Ishikawa (cell line): ENCODE results near the gene FOXO6.

ENCODE experiments used
- CEBPB ChIP-seq: IDR thresholded peaks from 2 replicates; pipeline ENCODE4 v1.6.1; 2012
- CREB1 ChIP-seq: IDR thresholded peaks from 2 replicates; pipeline ENCODE4 v1.6.1; 2012; ENCODE audit warnings: low read depth
- EGR1 ChIP-seq: IDR thresholded peaks from 2 replicates; pipeline ENCODE4 v1.6.1; 2012
- EP300 ChIP-seq: IDR thresholded peaks from 2 replicates; pipeline ENCODE4 v1.6.1; 2012; ENCODE audit warnings: borderline replicate concordance
- FOXM1 ChIP-seq: IDR thresholded peaks from 2 replicates; pipeline ENCODE4 v1.6.1; 2012; ENCODE audit warnings: low read depth, borderline replicate concordance
- MAX ChIP-seq: IDR thresholded peaks from 2 replicates; pipeline ENCODE4 v1.6.1; 2012
- RAD21 ChIP-seq: IDR thresholded peaks from 2 replicates; pipeline ENCODE4 v1.6.1; 2012; ENCODE audit warnings: low read depth
- REST ChIP-seq: IDR thresholded peaks from 2 replicates; pipeline ENCODE4 v1.6.1; 2012; ENCODE audit warnings: low read depth, mild to moderate bottlenecking
- TAF1 ChIP-seq: IDR thresholded peaks from 2 replicates; pipeline ENCODE4 v1.6.1; 2012; ENCODE audit warnings: low read depth, mild to moderate bottlenecking
- TEAD4 ChIP-seq: IDR thresholded peaks from 2 replicates; pipeline ENCODE4 v1.6.1; 2012
- ZBTB7A ChIP-seq: IDR thresholded peaks from 2 replicates; pipeline ENCODE4 v1.6.1; 2012; ENCODE audit warnings: low read depth

- TF ChIP-seq TEAD4, result no peak
- no peak for TF ChIP-seq FOXM1
- TF ChIP-seq EGR1, result no peak
- TF ChIP-seq CEBPB, result no peak
- no peak for TF ChIP-seq RAD21
- TF ChIP-seq TAF1, result no peak
- no peak for TF ChIP-seq EP300
- no peak for TF ChIP-seq MAX
- TF ChIP-seq ZBTB7A, result no peak
- no peak for TF ChIP-seq REST
- TF ChIP-seq CREB1, result no peak
Observed at GRCh38 chr1:41355356-41355755, 5.9 kb upstream of the FOXO6 start.
